NB4 (cell line): ENCODE measurements around the gene LIN7C.

Source experiments
- CTCF ChIP-seq: IDR thresholded peaks from one replicate; pipeline ENCODE4 v1.5.1; 2012; ENCODE audit warnings: low read depth, low read length
- MAX ChIP-seq: IDR thresholded peaks from 2 replicates; pipeline ENCODE4 v1.6.1; 2011; ENCODE audit warnings: low read depth, low read length
- POLR2A ChIP-seq: IDR thresholded peaks from 2 replicates; pipeline ENCODE4 v1.6.1; 2011; ENCODE audit warnings: mild to moderate bottlenecking; ENCODE audit not compliant: insufficient read length; ENCODE audit errors: extremely low read depth

- TF ChIP-seq CTCF (no peak), POLR2A (no peak), MAX (no peak)
Observed at GRCh38 chr11:27460158-27460978, 46.2 kb downstream of the LIN7C start.
